WI38 (cell line): Measurements from ENCODE around the gene GGN.
A peak's percentile ranks its signal among the peaks of the same experiment; 100 is the strongest.

Experiments
- H3K4me3 ChIP-seq: 2 replicates; pipeline ENCODE4 v1.5.1; 2011; ENCODE audit warnings: low read depth, mild to moderate bottlenecking, control low read depth, low read length
- TF ChIP-seq, protein P1 (sequence below): IDR thresholded peaks from 2 replicates; pipeline ENCODE4 v1.5.1; 2012; ENCODE audit warnings: low read depth, mild to moderate bottlenecking, control low read depth, low read length

GGN gene

DNA sequence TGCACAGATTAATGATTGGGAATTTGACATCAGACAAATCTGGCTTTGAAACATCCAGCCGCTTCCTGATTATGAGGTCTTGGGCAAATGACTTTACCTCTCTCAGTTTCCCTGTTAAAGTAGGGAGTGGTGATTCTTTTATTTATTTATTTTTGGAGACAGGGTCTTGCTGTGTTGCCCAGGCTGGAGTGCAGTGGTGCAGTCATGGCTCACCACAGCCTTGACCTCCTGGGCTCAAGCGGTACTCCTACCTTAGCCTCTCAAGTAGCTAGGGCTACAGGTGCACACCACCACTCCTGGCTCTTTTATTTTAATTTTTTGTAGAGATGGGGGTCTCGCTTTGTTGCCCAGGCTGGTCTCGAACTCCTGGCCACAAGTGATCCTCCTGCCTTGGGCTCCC is 10.8 kb downstream of the GGN start:
- no peak overlapping the region for H3K4me3 ChIP-seq
- TF ChIP-seq, protein P1, sequence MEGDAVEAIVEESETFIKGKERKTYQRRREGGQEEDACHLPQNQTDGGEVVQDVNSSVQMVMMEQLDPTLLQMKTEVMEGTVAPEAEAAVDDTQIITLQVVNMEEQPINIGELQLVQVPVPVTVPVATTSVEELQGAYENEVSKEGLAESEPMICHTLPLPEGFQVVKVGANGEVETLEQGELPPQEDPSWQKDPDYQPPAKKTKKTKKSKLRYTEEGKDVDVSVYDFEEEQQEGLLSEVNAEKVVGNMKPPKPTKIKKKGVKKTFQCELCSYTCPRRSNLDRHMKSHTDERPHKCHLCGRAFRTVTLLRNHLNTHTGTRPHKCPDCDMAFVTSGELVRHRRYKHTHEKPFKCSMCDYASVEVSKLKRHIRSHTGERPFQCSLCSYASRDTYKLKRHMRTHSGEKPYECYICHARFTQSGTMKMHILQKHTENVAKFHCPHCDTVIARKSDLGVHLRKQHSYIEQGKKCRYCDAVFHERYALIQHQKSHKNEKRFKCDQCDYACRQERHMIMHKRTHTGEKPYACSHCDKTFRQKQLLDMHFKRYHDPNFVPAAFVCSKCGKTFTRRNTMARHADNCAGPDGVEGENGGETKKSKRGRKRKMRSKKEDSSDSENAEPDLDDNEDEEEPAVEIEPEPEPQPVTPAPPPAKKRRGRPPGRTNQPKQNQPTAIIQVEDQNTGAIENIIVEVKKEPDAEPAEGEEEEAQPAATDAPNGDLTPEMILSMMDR: no peak

- TF ChIP-seq, protein P1: no peak
- H3K4me3 ChIP-seq: peak overlapping the region; percentile 93
Observed at GRCh38 chr19:38376576-38376975, 11.3 kb downstream of the GGN start.

GRCh38 chr19:38375748-38376147 is 12.1 kb downstream of the GGN start:
- peak overlapping the region; percentile 93 for H3K4me3 ChIP-seq
- TF ChIP-seq, protein P1: no peak

DNA sequence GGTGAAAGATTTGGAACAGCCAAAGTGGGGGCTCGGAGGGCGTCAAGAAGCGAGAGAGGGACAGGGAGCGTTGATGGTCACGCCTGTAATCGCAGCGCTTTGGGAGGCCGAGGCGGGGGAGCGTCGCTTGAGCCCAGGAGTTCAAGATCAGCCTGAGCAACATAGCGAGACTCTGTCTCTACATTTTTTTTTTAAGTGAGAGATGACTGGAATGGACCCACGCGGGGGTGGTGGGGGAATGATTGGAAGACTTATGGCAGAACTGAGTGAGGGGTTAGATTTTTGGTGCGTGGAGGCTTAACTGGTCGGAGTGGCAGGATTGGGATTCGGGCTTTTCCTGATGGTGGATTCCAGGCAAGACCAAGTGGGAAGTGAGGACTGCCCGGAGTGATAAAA is 12.7 kb downstream of the GGN start:
- H3K4me3 ChIP-seq: peak overlapping the region; percentile 93
- TF ChIP-seq, protein P1: no peak

DNA sequence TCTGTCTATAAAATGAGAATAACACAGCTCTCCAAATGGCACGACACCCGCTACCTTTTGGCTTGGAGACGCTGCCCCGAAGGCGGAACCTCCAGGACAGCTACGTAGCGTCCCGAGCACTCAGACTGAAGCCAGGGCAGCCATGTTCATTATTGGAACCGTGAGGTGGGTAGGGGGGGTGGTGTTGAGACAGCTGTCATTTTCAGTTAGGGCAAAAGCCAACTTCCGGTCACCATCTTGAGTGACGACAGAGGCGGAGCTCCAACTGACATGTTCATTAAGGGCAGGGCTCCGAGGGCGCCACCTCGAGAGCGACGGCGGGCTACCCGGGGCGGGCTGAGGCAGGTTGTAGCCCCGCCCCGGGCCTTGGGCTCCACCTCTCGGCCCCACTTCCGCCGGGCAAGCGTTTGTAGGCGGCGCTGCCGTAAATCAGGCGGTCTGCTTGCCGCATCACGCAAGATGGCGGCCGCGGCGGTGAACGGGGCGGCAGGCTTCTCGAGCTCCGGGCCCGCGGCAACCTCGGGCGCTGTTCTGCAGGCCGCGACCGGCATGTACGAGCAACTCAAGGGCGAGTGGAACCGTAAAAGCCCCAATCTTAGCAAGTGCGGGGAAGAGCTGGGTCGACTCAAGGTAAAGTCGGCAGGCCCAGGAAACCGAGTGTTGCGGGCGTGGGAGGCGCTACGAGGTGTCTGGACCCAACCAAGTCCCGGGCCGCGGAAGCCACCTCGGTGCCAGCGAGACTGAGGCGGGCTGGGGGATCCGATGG is 13.3 kb downstream of the GGN start, which contains the start of gene PSMD8:
TSS of gene PSMD8 (plus strand) at position 240 of the 766 bp plus-strand sequence. CDS start at position 271, 31 bp downstream.
- TF ChIP-seq, protein P1: no peak
- H3K4me3 ChIP-seq: peak within 1 kb of the TSS; percentile 93

GRCh38 chr19:38373907-38374331 is 13.9 kb downstream of the GGN start:
- TF ChIP-seq, protein P1: no peak

DNA sequence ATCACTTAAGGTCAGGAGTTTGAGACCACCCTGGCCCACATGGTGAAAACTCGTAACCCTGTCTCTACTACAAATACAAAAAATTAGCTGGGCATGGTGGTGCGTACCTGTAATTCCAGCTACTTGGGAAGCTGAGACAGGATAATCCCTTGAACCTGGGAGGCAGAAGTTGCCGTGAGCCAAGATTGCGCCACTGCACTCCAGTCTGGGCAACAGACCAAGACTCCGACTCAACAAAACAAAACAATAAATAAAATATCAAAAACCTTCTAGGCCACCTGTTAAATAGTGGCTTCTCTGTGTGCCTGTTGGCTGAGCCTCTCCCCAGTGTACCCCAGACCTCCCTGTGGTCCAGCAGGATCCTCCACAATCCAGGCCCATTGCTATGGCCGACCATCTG is 16.8 kb downstream of the GGN start:
- TF ChIP-seq, protein P1: no peak
- no peak overlapping the region for H3K4me3 ChIP-seq

More at GRCh38 chr19:38373907-38374331, 13.9 kb downstream of the GGN start:
- H3K4me3 ChIP-seq: peak overlapping the region; percentile 93
